ENCODE results near the gene MRPL55.

GRCh38 chr1:228142155-228142691 is 33.1 kb upstream of the MRPL55 start:
- no peak for TF ChIP-seq CTCF (IDR thresholded peaks at IDR 0.05)
- no peak for TF ChIP-seq POLR2A (IDR thresholded peaks at IDR 0.05)
